BE2C (cell line): ENCODE measurements around the gene PZP.

ENCODE experiments used
- DNase-seq: peaks from one replicate; pipeline ENCODE4 v3.0.0-alpha.2; 2020
- H3K27me3 ChIP-seq: fragments of 250-450 bp; sonication (Bioruptor Pico); 2 replicates; pipeline ENCODE4 v1.5.1; 2020; ENCODE audit warnings: mild to moderate bottlenecking
- H3K36me3 ChIP-seq: fragments of 250-450 bp; sonication (Bioruptor Pico); 2 replicates; pipeline ENCODE4 v1.5.1; 2020; ENCODE audit warnings: mild to moderate bottlenecking
- H3K4me1 ChIP-seq: fragments of 250-450 bp; sonication (Bioruptor Pico); 2 replicates; pipeline ENCODE4 v1.5.1; 2020
- H3K4me3 ChIP-seq: 2 replicates; pipeline ENCODE4 v1.5.1; 2011; ENCODE audit warnings: low read depth, low read length
- H3K9me3 ChIP-seq: fragments of 250-450 bp; sonication (Bioruptor Pico); 2 replicates; pipeline ENCODE4 v1.5.1; 2020
- TF ChIP-seq, protein P1 (sequence below): IDR thresholded peaks from 2 replicates; pipeline ENCODE4 v1.5.1; 2012; ENCODE audit warnings: mild to moderate bottlenecking, low read depth, low read length

The PZP gene

DNA sequence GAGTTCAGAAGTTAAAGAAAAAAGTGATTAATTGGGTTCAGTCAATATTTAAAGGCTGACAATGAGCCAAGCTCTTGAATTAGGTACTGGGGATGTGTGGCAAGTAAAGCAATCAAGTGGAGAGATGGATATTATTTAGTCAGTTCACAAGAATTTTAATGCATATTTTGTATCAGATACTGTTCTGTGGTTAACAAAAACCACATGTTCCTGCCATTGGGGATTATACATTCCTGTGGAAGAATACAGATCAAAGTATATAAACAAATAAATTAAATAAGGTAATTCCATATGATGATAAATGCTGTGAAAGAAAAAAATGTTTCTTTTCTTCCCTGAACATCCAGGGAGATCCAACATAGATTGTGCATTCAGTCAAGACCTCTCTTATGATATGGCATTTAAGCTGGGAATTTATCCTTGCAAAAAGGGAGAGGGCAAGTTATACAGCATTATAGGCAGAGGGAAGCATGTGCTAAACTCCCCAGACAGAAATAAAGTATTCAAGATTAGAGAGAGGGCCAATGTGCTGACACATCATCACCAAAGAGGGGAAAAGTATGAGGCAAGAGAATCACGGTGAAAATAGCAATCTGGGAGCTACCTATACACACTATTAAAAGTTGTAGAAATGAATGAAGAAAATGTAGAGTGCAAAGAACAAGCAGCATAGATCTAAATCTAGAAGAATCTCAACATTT is 74.8 kb downstream of the PZP start:
- Histone ChIP-seq H3K9me3 (no peaks in the 10 kb centered on the region), H3K36me3 (no peaks in the 10 kb centered on the region), H3K4me3 (no peak overlapping the region), H3K4me1 (no peaks in the 10 kb centered on the region), H3K27me3 (no peaks in the 10 kb centered on the region)
- TF ChIP-seq, protein P1, sequence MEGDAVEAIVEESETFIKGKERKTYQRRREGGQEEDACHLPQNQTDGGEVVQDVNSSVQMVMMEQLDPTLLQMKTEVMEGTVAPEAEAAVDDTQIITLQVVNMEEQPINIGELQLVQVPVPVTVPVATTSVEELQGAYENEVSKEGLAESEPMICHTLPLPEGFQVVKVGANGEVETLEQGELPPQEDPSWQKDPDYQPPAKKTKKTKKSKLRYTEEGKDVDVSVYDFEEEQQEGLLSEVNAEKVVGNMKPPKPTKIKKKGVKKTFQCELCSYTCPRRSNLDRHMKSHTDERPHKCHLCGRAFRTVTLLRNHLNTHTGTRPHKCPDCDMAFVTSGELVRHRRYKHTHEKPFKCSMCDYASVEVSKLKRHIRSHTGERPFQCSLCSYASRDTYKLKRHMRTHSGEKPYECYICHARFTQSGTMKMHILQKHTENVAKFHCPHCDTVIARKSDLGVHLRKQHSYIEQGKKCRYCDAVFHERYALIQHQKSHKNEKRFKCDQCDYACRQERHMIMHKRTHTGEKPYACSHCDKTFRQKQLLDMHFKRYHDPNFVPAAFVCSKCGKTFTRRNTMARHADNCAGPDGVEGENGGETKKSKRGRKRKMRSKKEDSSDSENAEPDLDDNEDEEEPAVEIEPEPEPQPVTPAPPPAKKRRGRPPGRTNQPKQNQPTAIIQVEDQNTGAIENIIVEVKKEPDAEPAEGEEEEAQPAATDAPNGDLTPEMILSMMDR: no peak
- DNase-seq: no peak

DNA sequence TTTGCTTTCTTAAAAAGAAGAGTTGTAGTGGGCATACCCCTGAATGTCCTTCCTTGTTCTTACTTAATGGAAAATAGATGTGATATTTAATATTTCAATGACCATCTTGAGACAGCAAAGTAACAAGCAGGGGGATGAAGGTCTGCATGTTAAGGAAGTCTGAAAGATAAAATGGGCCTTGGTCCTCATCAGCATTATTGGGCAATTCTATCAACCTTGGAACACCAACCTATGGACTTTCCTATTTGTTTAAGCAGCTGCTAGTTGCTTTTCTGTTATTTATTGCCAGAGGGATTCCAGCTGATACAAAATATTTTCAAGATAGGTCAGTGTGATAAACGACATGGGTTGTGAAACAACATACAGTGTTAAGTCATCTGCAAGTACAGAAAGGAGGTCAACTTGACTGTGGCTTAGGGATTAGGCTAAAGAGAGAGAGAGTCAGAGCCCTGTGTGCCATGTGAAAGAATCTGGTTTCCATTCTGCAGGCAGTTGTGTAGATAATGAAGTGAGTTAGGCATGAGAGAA is 76.1 kb downstream of the PZP start:
- DNase-seq: no peak

DNA sequence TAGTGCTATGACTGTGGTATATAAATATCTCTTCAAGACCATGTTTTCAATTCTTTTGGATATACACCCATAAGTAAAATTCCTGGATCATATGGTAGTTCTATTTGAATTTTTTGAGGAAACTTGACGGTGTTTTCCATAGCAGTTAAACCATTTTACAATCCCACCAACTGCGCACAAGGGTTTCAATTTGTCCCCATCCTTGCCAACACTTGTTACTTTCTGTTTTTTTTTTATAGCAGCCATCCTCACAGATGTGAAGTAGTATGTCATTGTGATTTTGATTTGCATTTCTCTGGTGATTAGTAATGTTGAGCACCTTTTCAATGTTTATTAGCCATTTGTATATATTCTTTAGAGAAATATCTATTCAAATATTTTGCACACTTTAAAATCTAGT is 78.0 kb downstream of the PZP start:
- DNase-seq: no peak
- TF ChIP-seq, protein P1: no peak
- peaks cover 1% of the 10 kb centered on the region for H3K27me3 ChIP-seq
- no peaks in the 10 kb centered on the region for H3K36me3 ChIP-seq
- H3K9me3 ChIP-seq: no peaks in the 10 kb centered on the region
- H3K4me1 ChIP-seq: no peaks in the 10 kb centered on the region
- H3K4me3 ChIP-seq: no peak overlapping the region

More for the DNA sequence above, 76.1 kb downstream of the PZP start:
- Histone ChIP-seq H3K4me3 (no peak overlapping the region), H3K27me3 (no peaks in the 10 kb centered on the region), H3K9me3 (no peaks in the 10 kb centered on the region), H3K36me3 (no peaks in the 10 kb centered on the region), H3K4me1 (no peaks in the 10 kb centered on the region)
- TF ChIP-seq, protein P1: no peak

DNA sequence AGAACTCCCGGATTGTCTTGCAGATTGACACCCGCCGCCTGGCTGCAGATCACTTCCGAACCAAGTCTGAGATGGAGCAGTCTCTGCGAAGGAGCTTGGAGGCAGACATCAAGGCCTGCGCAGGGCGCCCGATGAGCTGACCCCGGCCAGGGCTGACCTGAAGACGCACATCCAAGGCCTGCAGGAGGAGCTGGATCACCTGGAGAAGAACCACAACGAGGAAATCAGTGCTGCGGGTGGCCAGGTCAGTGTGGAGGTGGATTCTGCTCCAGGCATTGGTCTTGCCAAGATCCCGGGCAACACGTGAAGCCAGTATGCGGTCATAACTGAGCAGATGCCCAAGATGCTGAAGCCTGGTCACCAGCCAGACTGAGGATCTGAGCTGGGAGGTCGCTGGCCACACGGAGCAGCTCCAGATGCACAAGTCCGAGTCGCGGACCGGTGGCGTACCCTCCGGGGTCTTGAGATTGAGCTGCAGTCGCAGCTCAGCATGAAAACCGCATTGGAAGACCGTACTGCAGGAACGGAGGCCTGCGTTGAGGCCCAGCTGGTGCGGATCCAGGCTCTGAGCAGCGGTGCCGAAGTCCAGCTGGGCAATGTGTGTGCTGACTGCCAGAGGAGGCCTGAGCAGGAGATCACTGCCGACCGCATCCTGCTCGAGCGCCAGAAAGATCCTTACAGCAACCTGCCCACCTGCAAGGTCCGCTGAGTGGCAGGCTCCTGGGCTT is 80.1 kb downstream of the PZP start:
- H3K36me3 ChIP-seq: no peaks in the 10 kb centered on the region
- no peak for DNase-seq
- H3K9me3 ChIP-seq: no peaks in the 10 kb centered on the region
- H3K4me1 ChIP-seq: no peaks in the 10 kb centered on the region
- no peak overlapping the region for H3K4me3 ChIP-seq
- TF ChIP-seq, protein P1: no peak
- H3K27me3 ChIP-seq: peaks cover 17% of the 10 kb centered on the region

DNA sequence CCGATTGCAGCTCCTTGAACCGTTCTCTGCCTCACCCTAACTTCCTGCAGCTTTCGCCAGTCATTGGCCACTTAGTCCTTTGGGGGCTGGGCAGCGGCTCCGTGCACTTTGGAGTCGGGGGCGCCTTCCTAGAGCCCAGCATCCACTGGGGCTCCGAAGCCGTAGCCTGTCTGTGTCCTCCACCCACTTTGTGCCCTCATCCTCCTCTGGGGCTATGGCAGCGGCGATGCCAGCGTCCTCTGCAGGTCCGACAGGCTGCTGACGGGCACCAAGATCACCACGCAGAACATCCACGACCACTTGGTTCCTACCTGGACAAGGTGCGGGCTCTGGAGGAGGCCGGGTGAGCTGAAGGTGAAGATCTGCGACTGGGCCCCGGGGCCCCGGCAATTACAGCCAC is 80.7 kb downstream of the PZP start:
- DNase-seq: no peak
- Histone ChIP-seq H3K9me3 (no peaks in the 10 kb centered on the region), H3K4me3 (no peak overlapping the region), H3K4me1 (no peaks in the 10 kb centered on the region), H3K27me3 (peaks cover 18% of the 10 kb centered on the region), H3K36me3 (no peaks in the 10 kb centered on the region)
- TF ChIP-seq, protein P1: no peak
